ENCODE measurements around the gene SLC25A5.
"Not testable (repeated sequence)": the region's sequence is repeated elsewhere in the genome, so short reads cannot be mapped to it uniquely, and the experiment has no call there.

Gene SLC25A5

GRCh38 chrX:119467842-119468550, at the start of gene SLC25A5:
TSS of gene SLC25A5 (plus strand) at chrX:119468444. CDS start at chrX:119468516, 72 bp downstream.
- Histone ChIP-seq H3K27me3 (ENCODE audit: control insufficient read depth in 1 of 2, insufficient read depth in 2 of 2, low read length in 2 of 2) (no peaks in the 10 kb centered on the region), H3K9me3 (ENCODE audit: control insufficient read depth in 1 of 2, low read length in 2 of 2) (no peaks in the 10 kb centered on the region), H3K4me3 (ENCODE audit: low read depth in 1 of 2, low read length in 2 of 2) (peak within 1 kb of the TSS; percentile 74 to 80), H3K4me1 (ENCODE audit: control insufficient read depth in 1 of 2, insufficient read depth in 2 of 2, low read length in 2 of 2) (peaks cover 11 to 13% of the 10 kb centered on the region in 2 donors), H3K27ac (ENCODE audit: low read depth, low read length) (peak within 1 kb of the TSS; percentile 95), H3K9ac (ENCODE audit: low read depth in 1 of 2, low read length in 2 of 2) (peak within 1 kb of the TSS; percentile 87 to 92), H3K36me3 (ENCODE audit: control insufficient read depth in 1 of 2, insufficient read depth in 2 of 2, low read length in 2 of 2) (peaks cover 8 to 21% of the 10 kb centered on the region in 2 donors)

DNA sequence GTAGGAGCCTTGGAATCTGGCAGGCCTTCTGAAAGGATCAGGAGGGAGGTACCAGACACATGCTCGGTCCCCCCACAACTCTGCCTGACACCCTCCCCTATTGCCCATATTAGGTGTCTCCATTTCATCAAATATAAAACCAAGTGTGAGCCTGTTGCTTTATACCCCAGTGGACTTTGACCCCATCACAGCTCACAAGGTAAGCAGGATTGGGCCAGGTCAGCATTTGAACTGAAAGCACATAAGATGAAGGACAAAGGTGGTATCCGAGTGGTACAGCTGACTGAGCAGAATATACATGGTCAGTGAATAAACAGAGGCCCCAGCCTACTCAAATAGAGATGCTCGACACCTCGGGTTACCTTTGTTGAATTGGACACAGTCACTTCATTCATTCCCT, 49.1 kb upstream of the SLC25A5 start:
- Histone ChIP-seq H3K9ac (ENCODE audit: low read depth in 1 of 2, low read length in 2 of 2) (no peak overlapping the region), H3K27me3 (ENCODE audit: control insufficient read depth in 1 of 2, insufficient read depth in 2 of 2, low read length in 2 of 2) (no peaks in the 10 kb centered on the region), H3K9me3 (ENCODE audit: control insufficient read depth in 1 of 2, low read length in 2 of 2) (no peaks in the 10 kb centered on the region), H3K4me1 (ENCODE audit: control insufficient read depth in 1 of 2, insufficient read depth in 2 of 2, low read length in 2 of 2) (peaks cover 3 to 4% of the 10 kb centered on the region in 2 donors), H3K27ac (ENCODE audit: low read depth, low read length) (no peak overlapping the region), H3K4me3 (ENCODE audit: low read depth in 1 of 2, low read length in 2 of 2) (no peak overlapping the region), H3K36me3 (ENCODE audit: control insufficient read depth in 1 of 2, insufficient read depth in 2 of 2, low read length in 2 of 2) (peaks cover 0 to 2% of the 10 kb centered on the region in 2 donors)

DNA sequence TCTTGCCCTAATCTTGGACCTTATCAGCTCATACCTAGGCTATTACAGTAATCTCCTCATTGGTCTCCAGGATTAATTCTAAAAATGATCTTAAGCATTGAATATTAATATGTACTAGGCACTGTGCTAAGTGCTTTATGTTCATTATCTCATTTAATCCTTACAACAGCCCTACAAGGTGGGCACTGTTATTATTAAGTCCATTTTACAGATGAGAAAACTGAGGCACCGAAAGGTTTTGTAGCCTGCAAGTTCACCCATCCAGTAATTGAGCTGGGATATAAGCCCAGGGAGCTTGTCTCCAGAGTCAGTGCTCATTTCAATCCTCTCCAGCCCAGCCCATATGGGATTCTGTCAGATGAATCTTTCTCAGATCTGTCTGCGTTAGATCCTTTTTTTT, 48.3 kb upstream of the SLC25A5 start:
- peaks cover 3 to 4% of the 10 kb centered on the region in 2 donors for H3K4me1 ChIP-seq (ENCODE audit: control insufficient read depth in 1 of 2, insufficient read depth in 2 of 2, low read length in 2 of 2)
- no peaks in the 10 kb centered on the region for H3K27me3 ChIP-seq (ENCODE audit: control insufficient read depth in 1 of 2, insufficient read depth in 2 of 2, low read length in 2 of 2)
- H3K27ac ChIP-seq (ENCODE audit: low read depth, low read length) = no peak overlapping the region
- peaks cover 0 to 2% of the 10 kb centered on the region in 2 donors for H3K36me3 ChIP-seq (ENCODE audit: control insufficient read depth in 1 of 2, insufficient read depth in 2 of 2, low read length in 2 of 2)
- no peak overlapping the region for H3K4me3 ChIP-seq (ENCODE audit: low read depth in 1 of 2, low read length in 2 of 2)
- H3K9ac ChIP-seq (ENCODE audit: low read depth in 1 of 2, low read length in 2 of 2) = no peak overlapping the region
- H3K9me3 ChIP-seq (ENCODE audit: control insufficient read depth in 1 of 2, low read length in 2 of 2) = no peaks in the 10 kb centered on the region

DNA sequence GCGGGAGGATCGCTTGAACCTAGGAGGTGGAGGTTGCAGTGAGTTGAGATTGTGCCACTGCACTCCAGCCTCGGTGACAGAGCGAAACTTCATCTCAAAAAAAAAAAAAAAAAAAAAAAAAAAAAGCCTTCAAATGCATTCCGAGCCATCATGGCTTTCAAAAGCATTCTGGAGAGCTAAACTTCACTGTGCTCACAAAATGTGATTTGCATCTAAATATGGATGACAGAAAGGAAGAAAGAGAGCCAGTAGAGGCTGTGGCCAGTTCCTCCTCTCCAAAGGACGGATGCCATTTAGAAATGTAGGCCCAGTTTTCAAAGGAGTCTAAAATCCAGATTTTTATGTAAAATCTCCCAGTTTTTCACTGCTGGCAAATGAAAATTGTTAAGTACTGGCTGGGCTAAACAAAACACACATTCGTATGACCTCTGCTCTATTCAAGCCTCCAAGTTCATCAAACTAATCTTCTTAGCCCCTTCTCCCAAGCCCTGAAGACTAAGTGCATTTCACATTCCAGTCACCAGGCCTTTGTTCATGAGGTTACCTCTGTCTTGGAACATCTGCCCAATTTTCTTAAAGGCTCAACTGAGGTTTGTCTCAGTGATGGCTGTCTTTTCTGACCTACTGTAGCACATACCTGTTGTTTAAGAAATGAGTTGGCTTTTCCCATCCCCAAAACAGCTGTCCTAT, 47.1 kb upstream of the SLC25A5 start:
- H3K9ac ChIP-seq (ENCODE audit: low read depth in 1 of 2, low read length in 2 of 2) = no peak overlapping the region
- no peaks in the 10 kb centered on the region for H3K27me3 ChIP-seq (ENCODE audit: control insufficient read depth in 1 of 2, insufficient read depth in 2 of 2, low read length in 2 of 2)
- no peak overlapping the region for H3K4me3 ChIP-seq (ENCODE audit: low read depth in 1 of 2, low read length in 2 of 2)
- H3K27ac ChIP-seq (ENCODE audit: low read depth, low read length) = no peak overlapping the region
- H3K9me3 ChIP-seq (ENCODE audit: control insufficient read depth in 1 of 2, low read length in 2 of 2) = no peaks in the 10 kb centered on the region
- H3K36me3 ChIP-seq (ENCODE audit: control insufficient read depth in 1 of 2, insufficient read depth in 2 of 2, low read length in 2 of 2) = peaks cover 0 to 2% of the 10 kb centered on the region in 2 donors
- peaks cover 3 to 4% of the 10 kb centered on the region in 2 donors for H3K4me1 ChIP-seq (ENCODE audit: control insufficient read depth in 1 of 2, insufficient read depth in 2 of 2, low read length in 2 of 2)

GRCh38 chrX:119423631-119424030, 44.6 kb upstream of the SLC25A5 start:
- H3K27ac ChIP-seq (ENCODE audit: low read depth, low read length) = no peak overlapping the region
- peaks cover 1 to 3% of the 10 kb centered on the region in 2 donors for H3K4me1 ChIP-seq (ENCODE audit: control insufficient read depth in 1 of 2, insufficient read depth in 2 of 2, low read length in 2 of 2)
- H3K4me3 ChIP-seq (ENCODE audit: low read depth in 1 of 2, low read length in 2 of 2) = no peak overlapping the region

GRCh38 chrX:119424999-119425398, 43.2 kb upstream of the SLC25A5 start:
- Histone ChIP-seq H3K4me1 (ENCODE audit: control insufficient read depth in 1 of 2, insufficient read depth in 2 of 2, low read length in 2 of 2) (no peaks in the 10 kb centered on the region), H3K36me3 (ENCODE audit: control insufficient read depth in 1 of 2, insufficient read depth in 2 of 2, low read length in 2 of 2) (no peaks in the 10 kb centered on the region), H3K9ac (ENCODE audit: low read depth in 1 of 2, low read length in 2 of 2) (no peak overlapping the region), H3K27me3 (ENCODE audit: control insufficient read depth in 1 of 2, insufficient read depth in 2 of 2, low read length in 2 of 2) (no peaks in the 10 kb centered on the region), H3K4me3 (ENCODE audit: low read depth in 1 of 2, low read length in 2 of 2) (no peak overlapping the region), H3K9me3 (ENCODE audit: control insufficient read depth in 1 of 2, low read length in 2 of 2) (no peaks in the 10 kb centered on the region), H3K27ac (ENCODE audit: low read depth, low read length) (no peak overlapping the region)

More at GRCh38 chrX:119423631-119424030, 44.6 kb upstream of the SLC25A5 start:
- no peaks in the 10 kb centered on the region for H3K9me3 ChIP-seq (ENCODE audit: control insufficient read depth in 1 of 2, low read length in 2 of 2)
- peaks cover 0 to 2% of the 10 kb centered on the region in 2 donors for H3K36me3 ChIP-seq (ENCODE audit: control insufficient read depth in 1 of 2, insufficient read depth in 2 of 2, low read length in 2 of 2)
- no peaks in the 10 kb centered on the region for H3K27me3 ChIP-seq (ENCODE audit: control insufficient read depth in 1 of 2, insufficient read depth in 2 of 2, low read length in 2 of 2)
- no peak overlapping the region for H3K9ac ChIP-seq (ENCODE audit: low read depth in 1 of 2, low read length in 2 of 2)

DNA sequence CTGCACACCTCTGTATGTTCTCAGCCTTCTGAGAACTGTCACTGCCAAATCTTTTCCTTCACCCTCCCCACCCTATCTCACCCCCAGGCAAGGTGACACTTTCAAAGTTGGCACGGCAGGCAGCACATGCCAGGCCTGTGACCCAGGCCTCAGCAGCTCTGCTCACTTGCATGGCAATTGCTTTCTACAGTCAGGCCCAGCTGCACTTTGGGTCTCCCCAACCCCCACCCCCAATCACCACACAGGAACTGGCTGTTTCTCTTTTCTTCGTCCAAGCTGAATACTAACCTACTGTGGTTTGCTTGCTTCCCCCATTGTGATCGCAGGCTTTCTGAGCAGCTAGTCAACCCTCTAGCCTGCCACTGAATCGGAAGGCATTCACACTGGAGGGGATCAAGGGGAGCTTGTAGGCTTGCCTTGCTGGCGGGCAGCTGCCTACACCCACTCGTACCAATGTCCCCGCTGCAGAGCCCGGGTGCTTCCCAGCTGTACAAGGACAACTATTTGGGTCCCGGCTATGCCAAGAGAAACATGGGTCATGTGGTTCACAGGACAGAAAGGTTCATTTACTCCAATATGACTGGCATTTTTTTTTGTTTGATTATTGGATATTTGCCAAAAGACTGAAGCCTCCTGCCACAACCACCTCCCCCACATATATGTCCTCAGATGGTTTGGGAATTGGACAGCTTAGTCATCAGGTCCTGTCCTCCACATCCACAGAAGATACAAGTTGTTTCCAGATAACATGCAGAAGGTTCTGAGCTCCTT, 41.0 kb upstream of the SLC25A5 start:
- Histone ChIP-seq H3K27ac (ENCODE audit: low read depth, low read length) (no peak overlapping the region), H3K4me1 (ENCODE audit: control insufficient read depth in 1 of 2, insufficient read depth in 2 of 2, low read length in 2 of 2) (no peaks in the 10 kb centered on the region), H3K36me3 (ENCODE audit: control insufficient read depth in 1 of 2, insufficient read depth in 2 of 2, low read length in 2 of 2) (peaks cover 0 to 5% of the 10 kb centered on the region in 2 donors), H3K9me3 (ENCODE audit: control insufficient read depth in 1 of 2, low read length in 2 of 2) (no peaks in the 10 kb centered on the region), H3K4me3 (ENCODE audit: low read depth in 1 of 2, low read length in 2 of 2) (no peak overlapping the region), H3K9ac (ENCODE audit: low read depth in 1 of 2, low read length in 2 of 2) (no peak overlapping the region), H3K27me3 (ENCODE audit: control insufficient read depth in 1 of 2, insufficient read depth in 2 of 2, low read length in 2 of 2) (no peaks in the 10 kb centered on the region)

GRCh38 chrX:119427795-119428185, 40.5 kb upstream of the SLC25A5 start:
- H3K27me3 ChIP-seq (ENCODE audit: control insufficient read depth in 1 of 2, insufficient read depth in 2 of 2, low read length in 2 of 2) = no peaks in the 10 kb centered on the region
- no peak overlapping the region for H3K9ac ChIP-seq (ENCODE audit: low read depth in 1 of 2, low read length in 2 of 2)
- H3K27ac ChIP-seq (ENCODE audit: low read depth, low read length) = no peak overlapping the region
- no peak overlapping the region for H3K4me3 ChIP-seq (ENCODE audit: low read depth in 1 of 2, low read length in 2 of 2)
- H3K36me3 ChIP-seq (ENCODE audit: control insufficient read depth in 1 of 2, insufficient read depth in 2 of 2, low read length in 2 of 2) = peaks cover 0 to 5% of the 10 kb centered on the region in 2 donors
- no peaks in the 10 kb centered on the region for H3K9me3 ChIP-seq (ENCODE audit: control insufficient read depth in 1 of 2, low read length in 2 of 2)
- H3K4me1 ChIP-seq (ENCODE audit: control insufficient read depth in 1 of 2, insufficient read depth in 2 of 2, low read length in 2 of 2) = no peaks in the 10 kb centered on the region

- H3K4me1 ChIP-seq (ENCODE audit: control insufficient read depth in 1 of 2, insufficient read depth in 2 of 2, low read length in 2 of 2) = no peaks in the 10 kb centered on the region
- H3K36me3 ChIP-seq (ENCODE audit: control insufficient read depth in 1 of 2, insufficient read depth in 2 of 2, low read length in 2 of 2) = peaks cover 0 to 5% of the 10 kb centered on the region in 2 donors
- no peaks in the 10 kb centered on the region for H3K9me3 ChIP-seq (ENCODE audit: control insufficient read depth in 1 of 2, low read length in 2 of 2)
- H3K9ac ChIP-seq (ENCODE audit: low read depth in 1 of 2, low read length in 2 of 2) = no peak overlapping the region
- H3K4me3 ChIP-seq (ENCODE audit: low read depth in 1 of 2, low read length in 2 of 2) = no peak overlapping the region
- H3K27ac ChIP-seq (ENCODE audit: low read depth, low read length) = no peak overlapping the region
- no peaks in the 10 kb centered on the region for H3K27me3 ChIP-seq (ENCODE audit: control insufficient read depth in 1 of 2, insufficient read depth in 2 of 2, low read length in 2 of 2)
Observed at GRCh38 chrX:119429471-119429870, 38.8 kb upstream of the SLC25A5 start.

- H3K36me3 ChIP-seq (ENCODE audit: control insufficient read depth in 1 of 2, insufficient read depth in 2 of 2, low read length in 2 of 2); H3K4me1 ChIP-seq (ENCODE audit: control insufficient read depth in 1 of 2, insufficient read depth in 2 of 2, low read length in 2 of 2); H3K4me3 ChIP-seq (ENCODE audit: low read depth in 1 of 2, low read length in 2 of 2); H3K9me3 ChIP-seq (ENCODE audit: control insufficient read depth in 1 of 2, low read length in 2 of 2); H3K27ac ChIP-seq (ENCODE audit: low read depth, low read length); H3K9ac ChIP-seq (ENCODE audit: low read depth in 1 of 2, low read length in 2 of 2); H3K27me3 ChIP-seq (ENCODE audit: control insufficient read depth in 1 of 2, insufficient read depth in 2 of 2, low read length in 2 of 2): not testable (repeated sequence)
Observed at GRCh38 chrX:119441295-119441694, 26.9 kb upstream of the SLC25A5 start.

All from duodenal mucosa (tissue), 2 donors.